Measurements from ENCODE around the gene TRIM44.

The TRIM44 gene

GRCh38 chr11:35723913-35724312, 61.3 kb downstream of the TRIM44 start:
- H3K4me1 ChIP-seq (ENCODE audit: insufficient read depth, low read length, severe bottlenecking) = peaks cover 9% of the 10 kb centered on the region
- no peak overlapping the region for H3K9ac ChIP-seq (ENCODE audit: low read length)
- no peak overlapping the region for H3K4me2 ChIP-seq (ENCODE audit: low read length)
- H3K27me3 ChIP-seq (ENCODE audit: insufficient read depth, low read length) = no peaks in the 10 kb centered on the region
- no peaks in the 10 kb centered on the region for H3F3A ChIP-seq (ENCODE audit: insufficient read depth, low read length)
- no peaks in the 10 kb centered on the region for H3K9me2 ChIP-seq (ENCODE audit: low read depth, low read length)
- H3K4me3 ChIP-seq (ENCODE audit: low read depth, low read length, poor library complexity, severe bottlenecking) = no peak overlapping the region
- no peaks in the 10 kb centered on the region for H3K9me3 ChIP-seq (ENCODE audit: low read length)
- H3K79me2 ChIP-seq (ENCODE audit: insufficient read depth, low read length) = no peaks in the 10 kb centered on the region
- peaks cover 21% of the 10 kb centered on the region for H3K36me3 ChIP-seq (ENCODE audit: insufficient read depth, low read length)
- H2AFZ ChIP-seq (ENCODE audit: low read length) = no peak overlapping the region
- H3K27ac ChIP-seq (ENCODE audit: low read depth, low read length, poor library complexity, severe bottlenecking) = no peak overlapping the region
- TF ChIP-seq EZH2 (IDR thresholded peaks at IDR 0.05; ENCODE audit: borderline replicate concordance, low read length) = no peak
- no peak for TF ChIP-seq CTCF (IDR thresholded peaks at IDR 0.05; ENCODE audit: low read length)
- H4K20me1 ChIP-seq (ENCODE audit: insufficient read depth, low read length) = no peaks in the 10 kb centered on the region

- no peaks in the 10 kb centered on the region for H3K79me2 ChIP-seq (ENCODE audit: insufficient read depth, low read length)
- H3K27me3 ChIP-seq (ENCODE audit: insufficient read depth, low read length) = no peaks in the 10 kb centered on the region
- no peak overlapping the region for H3K27ac ChIP-seq (ENCODE audit: low read depth, low read length, poor library complexity, severe bottlenecking)
- H3K4me1 ChIP-seq (ENCODE audit: insufficient read depth, low read length, severe bottlenecking) = peaks cover 9% of the 10 kb centered on the region
- H3K4me2 ChIP-seq (ENCODE audit: low read length) = no peak overlapping the region
- peaks cover 27% of the 10 kb centered on the region for H3K36me3 ChIP-seq (ENCODE audit: insufficient read depth, low read length)
- H3K9me3 ChIP-seq (ENCODE audit: low read length) = no peaks in the 10 kb centered on the region
- no peak for TF ChIP-seq EZH2 (IDR thresholded peaks at IDR 0.05; ENCODE audit: borderline replicate concordance, low read length)
- TF ChIP-seq CTCF (IDR thresholded peaks at IDR 0.05; ENCODE audit: low read length) = no peak
- H3F3A ChIP-seq (ENCODE audit: insufficient read depth, low read length) = no peaks in the 10 kb centered on the region
- H2AFZ ChIP-seq (ENCODE audit: low read length) = no peak overlapping the region
- no peak overlapping the region for H3K9ac ChIP-seq (ENCODE audit: low read length)
- no peaks in the 10 kb centered on the region for H3K9me2 ChIP-seq (ENCODE audit: low read depth, low read length)
- no peaks in the 10 kb centered on the region for H4K20me1 ChIP-seq (ENCODE audit: insufficient read depth, low read length)
- no peak overlapping the region for H3K4me3 ChIP-seq (ENCODE audit: low read depth, low read length, poor library complexity, severe bottlenecking)
These were observed 63.3 kb downstream of the TRIM44 start for GRCh38 chr11:35725885-35726284.

- Histone ChIP-seq H3K9me3 (ENCODE audit: low read length) (no peaks in the 10 kb centered on the region), H3K4me1 (ENCODE audit: insufficient read depth, low read length, severe bottlenecking) (peaks cover 3% of the 10 kb centered on the region), H2AFZ (ENCODE audit: low read length) (no peak overlapping the region), H3K4me3 (ENCODE audit: low read depth, low read length, poor library complexity, severe bottlenecking) (no peak overlapping the region), H4K20me1 (ENCODE audit: insufficient read depth, low read length) (no peaks in the 10 kb centered on the region), H3K79me2 (ENCODE audit: insufficient read depth, low read length) (no peaks in the 10 kb centered on the region), H3K9me2 (ENCODE audit: low read depth, low read length) (no peaks in the 10 kb centered on the region), H3K4me2 (ENCODE audit: low read length) (no peak overlapping the region), H3K27me3 (ENCODE audit: insufficient read depth, low read length) (no peaks in the 10 kb centered on the region), H3K36me3 (ENCODE audit: insufficient read depth, low read length) (peaks cover 27% of the 10 kb centered on the region), H3K27ac (ENCODE audit: low read depth, low read length, poor library complexity, severe bottlenecking) (no peak overlapping the region), H3F3A (ENCODE audit: insufficient read depth, low read length) (no peaks in the 10 kb centered on the region), H3K9ac (ENCODE audit: low read length) (no peak overlapping the region)
- TF ChIP-seq EZH2 (IDR thresholded peaks at IDR 0.05; ENCODE audit: borderline replicate concordance, low read length) (no peak), CTCF (IDR thresholded peaks at IDR 0.05; ENCODE audit: low read length) (no peak)
These were observed 64.6 kb downstream of the TRIM44 start for GRCh38 chr11:35727140-35727539.

Data from OCI-LY1 (cell line).